NCI-H1048 (cell line): Measurements from ENCODE around the gene CCDC191.

ENCODE experiments used
- DNase-seq: peaks from one replicate; lab custom pipeline; 2025; lab: John Stamatoyannopoulos, UW

The CCDC191 gene, protein sequence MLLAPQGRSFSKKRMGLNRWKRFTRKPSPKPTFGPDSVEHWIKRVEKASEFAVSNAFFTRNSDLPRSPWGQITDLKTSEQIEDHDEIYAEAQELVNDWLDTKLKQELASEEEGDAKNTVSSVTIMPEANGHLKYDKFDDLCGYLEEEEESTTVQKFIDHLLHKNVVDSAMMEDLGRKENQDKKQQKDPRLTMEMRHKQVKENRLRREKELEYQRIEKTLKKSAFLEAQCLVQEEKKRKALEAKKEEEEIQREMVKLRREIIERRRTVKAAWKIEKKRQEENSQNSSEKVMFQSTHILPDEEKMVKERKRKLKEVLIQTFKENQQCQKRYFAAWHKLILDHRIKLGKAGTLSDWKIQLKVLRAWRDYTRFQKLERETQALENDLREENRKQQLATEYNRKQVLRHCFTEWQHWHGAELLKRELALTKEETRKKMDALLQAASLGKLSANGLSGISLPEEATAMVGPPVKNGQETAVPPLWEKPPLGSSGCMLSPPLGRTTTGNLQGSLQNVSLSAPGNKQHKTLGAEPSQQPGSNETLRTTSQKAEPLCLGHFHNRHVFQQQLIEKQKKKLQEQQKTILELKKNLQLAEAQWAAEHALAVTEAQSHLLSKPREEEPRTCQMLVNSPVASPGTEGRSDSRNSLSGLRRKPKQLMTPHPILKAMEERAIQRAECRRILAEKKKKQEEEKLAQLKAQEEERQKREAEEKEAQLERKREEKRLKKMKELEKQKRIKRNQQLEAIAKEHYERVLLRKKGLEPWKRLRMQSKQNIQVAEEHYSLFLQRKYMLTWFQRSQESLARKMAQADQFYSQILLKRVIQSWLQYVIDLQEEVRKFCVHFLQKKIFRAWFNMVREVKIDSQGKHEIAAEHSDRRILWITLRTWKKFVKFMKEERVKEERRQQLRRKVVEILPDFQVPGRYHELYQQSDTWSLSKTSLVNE

DNA sequence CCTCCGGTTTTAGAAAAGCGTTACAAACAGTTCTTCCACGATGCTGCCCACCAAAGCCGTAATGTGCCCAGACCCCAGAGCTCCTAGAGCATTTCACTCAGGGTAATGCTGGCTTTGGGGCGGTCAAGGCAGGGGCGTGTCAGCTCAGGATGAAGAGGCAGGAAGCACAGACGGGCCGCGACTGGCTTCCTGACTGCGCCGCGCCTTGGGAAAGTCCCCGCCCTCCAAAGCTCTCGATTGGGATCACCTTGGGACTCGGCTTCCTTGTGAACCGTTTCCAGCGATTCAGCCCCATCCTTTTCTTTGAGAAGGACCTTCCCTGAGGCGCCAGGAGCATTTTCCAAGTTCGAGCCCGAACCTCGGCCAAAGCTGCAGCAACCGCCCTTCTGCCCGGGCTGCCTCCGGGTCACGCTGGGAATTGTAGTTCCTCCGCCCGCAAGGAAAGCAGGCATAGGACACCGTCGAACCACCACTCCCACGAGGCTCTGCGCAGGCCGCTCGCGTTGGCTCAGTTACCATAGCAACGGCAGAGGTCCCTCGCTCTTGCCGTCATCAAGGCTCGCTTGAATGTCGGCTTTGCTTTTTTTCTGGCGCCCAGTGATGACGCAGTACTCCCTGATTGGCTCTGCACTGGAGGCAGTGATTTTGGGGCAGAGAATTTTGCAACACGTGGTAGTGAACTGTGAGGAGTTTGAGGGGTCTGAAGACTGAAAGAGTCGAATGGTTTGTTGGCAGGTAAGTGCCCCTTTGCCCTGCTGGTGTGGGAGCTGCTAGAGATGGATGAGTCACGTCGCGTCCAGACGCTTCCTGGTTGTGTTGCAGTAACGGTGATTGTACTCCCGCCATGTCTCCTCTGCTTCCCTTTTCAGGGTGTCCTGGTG, at the start of gene CCDC191, which contains the start of gene QTRT2:
TSS of gene CCDC191 (minus strand) at position 397 of the 881 bp plus-strand sequence. CDS start at position 337, 60 bp downstream.
TSS of gene QTRT2 (plus strand) at position 608 of the 881 bp plus-strand sequence. CDS start 8,521 bp downstream, outside the sequence.
- peak; percentile 96 for DNase-seq

DNA sequence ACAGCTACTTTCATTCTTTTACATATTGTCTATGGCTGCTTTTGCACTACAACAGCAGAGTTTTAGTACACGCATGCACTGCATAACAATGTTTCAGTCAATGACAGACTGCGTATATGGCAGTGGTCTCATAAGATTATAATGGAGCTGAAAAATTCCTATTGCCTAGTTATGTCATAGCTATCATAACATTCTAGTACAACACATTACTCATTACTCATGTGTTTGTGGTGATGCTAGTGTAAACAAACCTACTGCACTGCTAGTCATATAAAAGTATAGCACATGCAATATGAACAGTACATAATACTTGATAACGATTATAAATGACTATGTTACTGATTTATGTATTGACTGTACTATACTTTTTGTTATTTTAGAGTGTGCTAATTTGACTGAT, 48.1 kb upstream of the CCDC191 start:
- DNase-seq, result no peak

DNA sequence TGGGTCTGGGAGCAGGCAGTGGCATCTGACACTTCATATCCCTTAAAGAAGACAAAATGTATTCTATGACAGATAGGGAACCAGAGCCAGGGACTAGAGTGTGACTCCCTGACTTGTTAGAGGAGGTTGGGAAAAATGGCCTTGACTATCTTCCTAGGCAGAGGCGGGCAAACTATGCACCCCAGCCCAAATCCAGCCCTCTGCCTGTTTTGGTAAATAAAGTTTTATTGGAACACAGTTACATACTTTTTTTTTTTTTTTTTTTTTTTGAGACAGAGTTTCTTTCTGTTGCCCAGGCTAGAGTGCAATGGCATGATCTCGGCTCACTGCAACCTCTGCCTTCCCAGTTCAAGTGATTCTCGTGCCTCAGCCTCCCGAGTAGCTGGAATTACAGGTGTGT, 47.5 kb upstream of the CCDC191 start:
- DNase-seq, result no peak

DNA sequence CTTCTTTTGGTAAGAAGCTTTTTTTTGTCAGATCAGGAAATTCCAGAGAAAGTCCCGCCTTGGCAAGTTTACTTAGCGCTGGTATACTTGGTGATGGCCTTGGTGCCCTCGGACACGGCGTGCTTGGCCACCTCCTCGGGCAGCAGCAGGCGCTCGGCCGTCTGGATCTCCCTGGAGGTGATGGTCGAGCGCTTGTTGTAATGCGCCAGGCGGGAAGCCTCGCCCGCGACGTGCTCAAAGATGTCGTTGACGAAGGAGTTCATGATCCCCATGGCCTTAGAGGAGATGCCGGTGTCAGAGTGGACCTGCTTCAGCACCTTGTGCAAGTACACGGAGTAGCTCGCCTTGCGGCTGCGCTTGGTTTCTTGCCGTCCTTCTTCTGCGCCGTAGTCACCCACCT, 46.9 kb upstream of the CCDC191 start:
- no peak for DNase-seq

DNA sequence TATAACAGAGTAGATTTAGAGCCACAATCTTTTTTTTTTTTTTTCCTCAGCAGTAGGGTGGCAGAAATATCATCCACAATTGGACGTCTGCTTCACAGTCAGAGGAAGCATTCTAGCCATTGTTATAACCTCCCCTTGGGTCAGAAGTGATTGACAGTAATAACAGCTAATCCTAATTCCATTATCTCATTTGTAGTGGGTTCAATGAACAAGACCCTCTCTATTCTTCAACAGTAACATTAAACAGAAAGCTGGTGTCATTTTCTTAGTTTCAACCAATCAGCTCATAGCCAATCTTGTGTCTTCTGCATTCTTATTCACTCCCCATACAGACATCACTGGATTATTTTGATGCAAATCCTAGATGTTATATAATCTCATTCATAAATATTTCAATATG, 44.8 kb upstream of the CCDC191 start:
- DNase-seq, result no peak

DNA sequence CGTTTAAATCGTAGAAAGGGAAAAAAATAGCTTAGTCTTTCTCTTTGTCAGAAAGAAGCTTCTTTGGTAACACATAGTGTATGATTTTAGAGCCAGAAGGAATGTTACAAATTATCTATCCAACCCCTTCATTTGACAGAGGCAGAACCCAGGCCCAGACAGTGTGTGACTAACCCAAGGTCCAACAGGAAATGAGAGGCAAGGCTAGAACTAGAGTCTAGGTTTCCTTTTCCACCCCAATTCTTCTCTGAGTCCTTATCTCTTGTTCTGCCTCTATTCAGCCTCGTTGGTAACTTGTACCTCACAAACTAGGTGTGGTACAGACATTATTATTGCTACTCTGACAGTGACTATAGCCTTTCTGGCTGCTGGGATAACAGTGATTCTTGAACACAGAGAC, 39.5 kb upstream of the CCDC191 start:
- DNase-seq, result no peak

DNA sequence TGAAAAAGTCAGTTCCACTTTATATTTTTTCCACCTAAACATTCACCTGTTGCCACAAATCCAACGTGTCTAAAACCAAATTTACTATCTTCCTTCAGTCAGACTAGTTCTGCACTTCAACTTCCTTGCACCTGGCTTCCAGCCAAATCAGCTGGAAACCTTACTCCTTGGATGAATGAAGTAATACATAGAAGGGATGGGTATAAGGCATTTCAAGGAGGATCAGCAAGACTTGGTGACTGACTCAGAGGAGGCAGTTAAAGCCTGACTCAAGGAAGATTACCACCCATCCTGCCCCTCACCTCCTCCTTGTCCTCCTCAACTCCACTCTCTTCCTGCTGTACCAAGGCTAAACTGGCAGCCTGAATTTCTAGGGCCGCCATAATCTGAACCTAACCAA, 37.3 kb upstream of the CCDC191 start:
- no peak for DNase-seq

DNA sequence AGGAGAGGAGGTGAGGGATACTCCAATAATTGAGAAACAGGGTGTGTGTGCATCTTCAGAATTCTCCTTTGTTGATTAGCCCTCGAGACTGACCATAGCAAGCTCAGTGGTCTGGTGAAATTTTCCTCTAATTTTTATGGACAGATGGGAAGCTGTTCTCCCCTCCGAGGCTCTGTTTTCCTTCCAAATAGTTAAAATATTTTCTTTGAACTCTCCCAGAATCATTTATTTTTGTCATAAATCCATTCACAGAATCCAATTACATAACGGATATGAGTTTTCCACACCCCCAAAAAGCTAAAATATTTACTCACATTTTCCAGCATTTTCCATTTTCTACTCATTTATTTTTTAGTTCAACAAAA, 36.7 kb upstream of the CCDC191 start:
- no peak for DNase-seq

DNA sequence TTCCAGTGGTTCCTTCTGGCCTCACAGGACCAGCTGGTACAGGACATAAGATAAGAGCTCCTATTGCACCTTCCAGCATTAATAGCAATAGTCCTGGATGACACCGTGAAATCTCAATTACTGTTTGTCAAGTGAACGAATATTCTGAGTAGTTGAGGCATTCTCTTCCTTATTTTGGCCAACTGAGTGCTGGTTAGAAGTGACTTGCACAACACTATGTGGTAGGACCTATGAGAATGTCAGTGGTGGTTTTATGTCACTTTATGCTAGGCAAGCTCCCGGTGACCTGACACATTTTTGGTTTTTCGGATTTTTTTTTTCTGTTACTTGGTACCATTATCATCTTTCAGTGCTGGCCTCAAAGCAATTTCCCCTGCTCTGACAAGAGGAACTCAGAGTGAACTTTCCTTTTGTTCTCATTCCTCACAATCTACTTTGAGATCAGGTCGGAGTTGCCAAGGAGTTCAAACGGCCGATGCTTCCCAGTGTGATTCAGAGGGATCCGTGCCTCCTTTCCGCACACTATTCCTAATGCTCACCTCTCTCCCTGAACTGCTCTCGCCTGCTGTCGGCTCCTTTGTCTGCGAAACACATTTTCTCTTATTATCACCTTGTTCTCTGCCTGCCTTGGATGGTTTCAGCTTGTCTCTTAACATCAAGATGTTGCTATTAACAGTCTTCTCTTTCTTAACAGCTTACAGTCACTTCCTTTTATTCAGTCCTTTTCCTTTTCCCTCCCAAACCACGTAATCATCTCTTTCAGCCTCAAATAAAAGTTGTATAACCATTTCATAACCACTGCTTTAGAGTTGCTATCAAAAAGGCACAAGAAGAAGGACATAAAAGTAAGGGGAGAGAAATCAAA, 36.1 kb upstream of the CCDC191 start:
- DNase-seq, result no peak

DNA sequence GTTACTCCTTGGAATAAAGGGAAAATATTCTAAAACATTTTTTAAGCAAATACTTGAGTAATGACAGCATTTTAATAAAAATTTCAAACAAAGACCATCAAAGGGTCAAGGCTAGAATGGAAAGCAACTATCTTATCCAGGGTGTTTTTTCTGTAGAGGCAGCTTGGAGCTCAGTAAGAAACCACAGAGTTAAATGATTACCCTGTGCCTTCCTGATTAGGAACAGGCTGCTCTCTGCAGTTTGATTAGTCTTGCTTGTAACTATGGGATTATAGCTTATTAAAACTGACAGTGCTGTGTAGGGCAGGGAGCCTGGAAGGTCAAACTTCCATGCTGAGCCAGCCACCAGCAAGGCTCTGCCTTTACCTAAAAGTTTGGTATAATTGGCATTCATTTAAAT, 33.3 kb upstream of the CCDC191 start:
- DNase-seq, result no peak

DNA sequence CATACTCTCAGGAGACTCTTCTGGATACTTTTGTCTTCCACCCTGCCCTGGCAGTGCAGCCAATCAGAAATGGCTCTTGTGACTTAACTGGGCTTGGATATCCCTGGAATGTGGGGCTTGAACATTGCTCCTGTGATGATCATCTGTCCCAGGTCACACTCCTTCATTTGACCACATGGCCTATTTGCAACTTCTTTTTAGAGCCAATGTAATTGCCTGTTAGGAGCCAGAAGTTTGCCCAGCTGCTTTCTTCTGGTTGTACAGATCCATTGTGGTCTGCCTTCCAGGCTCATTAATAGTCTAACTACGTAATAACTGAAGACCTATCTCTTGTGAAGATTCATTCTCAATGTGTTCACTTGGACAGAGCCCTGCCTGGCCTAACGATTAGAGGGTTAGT, 30.0 kb upstream of the CCDC191 start:
- DNase-seq, result no peak

DNA sequence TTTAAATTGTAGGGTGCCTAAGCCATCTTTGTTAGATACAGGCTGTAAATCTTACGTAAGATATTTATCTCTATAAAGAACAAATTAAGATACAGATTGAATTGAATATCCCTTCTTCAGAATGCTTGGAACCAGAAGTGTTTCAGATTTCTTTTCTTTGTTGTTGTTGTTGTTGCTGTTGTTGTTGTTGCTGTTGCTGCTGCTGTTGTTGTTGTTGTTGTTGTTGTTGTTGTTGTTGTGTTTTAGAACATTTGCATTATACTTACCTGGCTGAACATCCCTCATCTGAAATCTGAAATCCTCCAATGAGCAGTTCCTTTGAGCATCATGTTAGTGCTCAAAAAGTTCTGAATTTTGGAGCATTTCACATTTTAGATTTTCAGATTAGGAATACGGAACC, 26.8 kb upstream of the CCDC191 start:
- DNase-seq, result no peak

DNA sequence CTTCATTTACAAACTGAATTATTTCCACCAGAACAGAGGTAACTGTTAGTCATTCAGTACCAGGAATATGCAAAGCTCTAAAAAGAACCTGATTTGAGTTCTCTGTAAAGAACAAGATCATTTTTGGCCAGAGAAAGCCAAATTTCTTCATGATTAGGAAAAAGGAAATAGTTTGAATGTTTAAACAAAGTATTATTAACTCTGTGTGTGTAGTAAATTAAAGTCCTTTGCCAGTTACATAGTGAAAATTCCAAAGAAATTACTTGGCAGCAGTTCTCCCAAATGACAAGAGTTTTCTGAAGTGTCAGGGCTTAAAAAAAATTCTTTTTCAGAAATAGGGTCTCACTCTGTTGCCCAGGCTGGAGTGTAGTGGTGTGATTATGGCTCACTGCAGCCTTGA, 24.7 kb upstream of the CCDC191 start:
- DNase-seq, result no peak

DNA sequence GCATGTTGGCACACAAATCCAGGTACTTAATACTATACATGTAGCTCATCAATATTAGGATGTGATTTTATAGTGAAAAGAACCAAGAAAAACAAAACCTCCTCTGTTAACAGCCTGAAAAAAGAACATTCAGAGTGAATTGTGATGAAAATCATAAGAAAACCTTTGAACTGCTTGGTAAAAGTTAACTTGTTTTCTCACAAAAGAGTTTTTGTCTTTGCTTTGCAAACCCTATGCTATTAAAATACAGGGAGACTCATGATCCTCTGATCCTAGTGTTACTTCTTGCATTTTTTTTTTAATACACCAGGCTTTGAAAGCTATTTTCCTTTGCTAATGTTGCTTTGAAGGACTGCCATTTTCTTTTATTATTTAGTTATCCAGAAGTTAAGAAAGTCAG, 23.9 kb upstream of the CCDC191 start:
- no peak for DNase-seq

DNA sequence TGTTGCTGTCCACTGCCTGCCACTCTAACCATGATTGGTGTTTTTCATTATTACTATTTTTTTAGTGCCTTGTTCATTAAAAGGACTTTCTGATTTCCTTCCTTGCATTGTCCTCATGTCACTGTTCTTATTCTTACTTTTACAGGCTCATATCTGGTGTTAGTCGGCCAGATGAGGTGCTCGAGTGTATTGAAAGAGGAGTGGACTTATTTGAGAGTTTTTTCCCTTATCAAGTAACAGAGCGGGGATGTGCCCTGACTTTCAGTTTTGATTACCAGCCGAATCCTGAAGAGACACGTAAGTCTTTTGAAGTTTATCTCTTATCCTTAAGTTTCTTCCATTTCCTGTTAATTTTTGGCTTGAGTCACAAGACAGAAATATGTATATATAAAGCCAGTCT, 23.4 kb upstream of the CCDC191 start:
- DNase-seq, result no peak

DNA sequence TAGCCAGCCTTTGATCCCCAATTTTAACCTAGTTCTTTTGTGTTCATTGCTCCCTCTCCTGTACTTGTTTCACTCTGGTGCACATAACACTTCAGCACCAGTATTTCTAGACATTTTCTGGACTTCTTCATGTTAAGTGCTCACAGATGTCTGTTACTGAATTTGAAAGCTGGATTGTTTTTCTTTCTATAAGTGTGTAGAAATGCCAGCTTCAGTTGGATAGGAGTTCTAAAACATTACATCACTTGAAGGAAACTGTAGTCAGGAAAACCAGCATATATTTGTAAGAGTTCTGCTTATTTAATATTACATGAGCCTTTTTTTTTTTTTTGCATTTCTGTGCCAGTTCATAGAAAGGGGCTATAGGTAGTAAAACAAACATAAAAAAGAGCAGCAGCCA, 21.8 kb upstream of the CCDC191 start:
- no peak for DNase-seq

DNA sequence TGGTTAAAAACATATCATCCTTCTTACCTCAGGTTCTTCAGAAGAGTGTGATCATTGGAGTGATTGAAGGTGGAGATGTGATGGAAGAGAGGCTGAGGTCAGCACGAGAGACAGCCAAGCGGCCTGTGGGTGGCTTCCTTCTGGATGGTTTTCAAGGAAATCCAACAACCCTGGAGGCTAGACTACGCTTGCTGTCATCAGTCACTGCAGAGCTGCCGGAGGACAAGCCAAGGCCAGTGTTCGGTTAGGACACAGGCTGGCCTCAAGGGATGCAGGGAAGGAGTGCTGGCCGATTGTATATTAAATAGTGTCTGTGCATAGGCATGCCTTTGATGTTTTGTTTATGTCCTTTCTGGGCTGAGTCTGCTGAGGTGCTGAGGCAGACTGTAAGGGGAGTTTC, 20.4 kb upstream of the CCDC191 start:
- DNase-seq, result no peak

DNA sequence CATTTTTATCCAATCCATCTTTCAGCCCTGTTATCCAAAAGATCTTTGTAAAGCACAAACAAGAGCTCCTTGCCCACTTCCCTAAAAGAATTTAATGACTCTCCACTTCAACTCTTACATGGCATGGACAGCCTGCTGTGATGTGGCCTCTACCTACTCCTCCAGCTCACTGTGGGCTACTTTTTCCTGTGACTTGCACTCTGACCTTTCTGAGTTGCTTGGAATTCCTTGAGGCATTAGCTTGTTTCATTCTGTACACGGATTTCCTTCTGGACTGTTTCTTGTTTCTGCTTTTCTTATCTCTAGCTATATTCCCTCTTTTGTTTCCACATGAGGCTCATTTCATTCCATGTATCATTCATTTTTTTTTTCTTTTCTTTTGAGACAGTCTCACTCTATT, 15.5 kb upstream of the CCDC191 start:
- no peak for DNase-seq

DNA sequence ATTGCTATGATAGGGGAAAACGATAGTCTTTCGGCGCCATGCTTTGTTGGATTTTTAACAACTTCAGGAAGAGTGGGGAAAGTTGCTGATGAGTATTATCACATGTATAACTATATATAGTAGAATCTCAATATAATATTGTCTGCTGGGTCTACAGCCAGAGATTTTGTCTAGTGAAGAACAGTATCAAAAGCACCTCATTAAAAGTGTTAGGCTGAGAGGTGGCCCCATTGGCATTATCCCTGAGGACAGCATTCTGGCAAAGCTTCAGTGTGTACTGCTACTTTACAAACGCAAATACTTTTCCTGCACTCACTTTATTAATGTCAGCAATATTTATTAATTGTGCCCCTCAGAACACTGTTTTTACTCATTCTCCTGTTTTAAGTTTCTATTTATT, 12.0 kb upstream of the CCDC191 start:
- DNase-seq, result no peak

DNA sequence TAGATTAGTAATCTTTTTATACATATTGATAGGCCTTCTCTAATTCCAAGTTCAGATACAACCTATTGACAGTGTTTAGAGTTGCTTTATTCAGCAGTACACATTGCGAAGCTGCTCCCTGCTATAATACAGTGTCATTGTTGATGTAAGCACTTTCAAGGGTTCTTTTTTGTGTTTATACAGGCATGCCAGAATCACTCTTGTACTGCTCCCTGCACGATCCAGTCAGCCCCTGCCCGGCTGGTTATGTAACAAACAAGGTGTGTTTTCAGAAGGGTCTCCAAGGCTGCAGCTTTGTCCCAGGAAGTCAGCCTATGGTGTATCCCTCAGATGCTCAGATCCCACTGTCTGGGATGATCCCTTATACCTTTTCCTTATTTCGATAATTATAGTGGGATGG, 11.5 kb upstream of the CCDC191 start:
- DNase-seq, result no peak
